Activated naive CD8-positive, alpha-beta T cell treated with anti-CD3 and anti-CD28 coated beads for 36 hours (primary cell): ENCODE measurements around the gene ANK3. TPM values are rescaled to one million over a fixed set of nuclear protein-coding genes. Genes with fewer than 3 reads are reported as not detected.
"Not testable (repeated sequence)": the region's sequence is repeated elsewhere in the genome, so short reads cannot be mapped to it uniquely, and the experiment has no call there.

Experiments used
- DNase-seq: peaks from one replicate; pipeline ENCODE4 v3.0.0; 2021
- H3K27ac Mint-ChIP-seq: one replicate; pipeline ENCODE4 v1.8.0; 2022; ENCODE audit warnings: mild to moderate bottlenecking, moderate library complexity, mixed read lengths
- H3K27me3 Mint-ChIP-seq: one replicate; pipeline ENCODE4 v1.8.0; 2022; ENCODE audit warnings: mild to moderate bottlenecking, mixed read lengths
- H3K36me3 Mint-ChIP-seq: one replicate; pipeline ENCODE4 v1.8.0; 2021; ENCODE audit warnings: mild to moderate bottlenecking, mixed read lengths
- H3K4me1 Mint-ChIP-seq: one replicate; pipeline ENCODE4 v1.8.0; 2021; ENCODE audit warnings: mixed read lengths
- H3K4me3 Mint-ChIP-seq: one replicate; pipeline ENCODE4 v1.8.0; 2022; ENCODE audit warnings: mild to moderate bottlenecking, moderate library complexity, mixed read lengths
- H3K9me3 Mint-ChIP-seq: one replicate; pipeline ENCODE4 v1.8.0; 2022; ENCODE audit warnings: mixed read lengths
- total RNA-seq, 2 experiments: library from RNA; stranded (reverse); gene quantifications; one replicate each; pipeline ENCODE4 v1.2.3, GENCODE V29; 2021

ANK3 gene
- total RNA-seq, 2 experiments from 2014 or later, result 1.3 to 1.7 TPM

- DNase-seq, result no peak
- Mint-ChIP-seq H3K27ac (no peak overlapping the region), H3K27me3 (no peaks in the 10 kb centered on the region), H3K4me3 (no peak overlapping the region), H3K4me1 (no peaks in the 10 kb centered on the region), H3K36me3 (no peaks in the 10 kb centered on the region), H3K9me3 (no peaks in the 10 kb centered on the region)
Observed at GRCh38 chr10:60299961-60300883, 89.5 kb downstream of the ANK3 start.

GRCh38 chr10:60299390-60299778 lies 90.3 kb downstream of the ANK3 start:
- no peak overlapping the region for H3K27ac Mint-ChIP-seq
- H3K4me3 Mint-ChIP-seq, result no peak overlapping the region
- H3K36me3 Mint-ChIP-seq, result no peaks in the 10 kb centered on the region
- no peaks in the 10 kb centered on the region for H3K27me3 Mint-ChIP-seq
- H3K4me1 Mint-ChIP-seq, result no peaks in the 10 kb centered on the region
- no peaks in the 10 kb centered on the region for H3K9me3 Mint-ChIP-seq
- DNase-seq, result no peak

GRCh38 chr10:60298408-60299389 lies 91.0 kb downstream of the ANK3 start:
- H3K9me3 Mint-ChIP-seq, result no peaks in the 10 kb centered on the region
- no peaks in the 10 kb centered on the region for H3K27me3 Mint-ChIP-seq
- no peak overlapping the region for H3K4me3 Mint-ChIP-seq
- DNase-seq, result no peak
- H3K27ac Mint-ChIP-seq, result no peak overlapping the region
- no peaks in the 10 kb centered on the region for H3K4me1 Mint-ChIP-seq
- no peaks in the 10 kb centered on the region for H3K36me3 Mint-ChIP-seq

- no peaks in the 10 kb centered on the region for H3K9me3 Mint-ChIP-seq
- no peak for DNase-seq
Observed at GRCh38 chr10:60296073-60296472, 93.6 kb downstream of the ANK3 start.

GRCh38 chr10:60295028-60295937 lies 94.4 kb downstream of the ANK3 start:
- H3K27ac Mint-ChIP-seq, result no peak overlapping the region
- H3K4me1 Mint-ChIP-seq, result no peaks in the 10 kb centered on the region
- H3K9me3 Mint-ChIP-seq, result no peaks in the 10 kb centered on the region
- no peak overlapping the region for H3K4me3 Mint-ChIP-seq
- no peaks in the 10 kb centered on the region for H3K27me3 Mint-ChIP-seq
- no peaks in the 10 kb centered on the region for H3K36me3 Mint-ChIP-seq
- DNase-seq, result no peak

More at GRCh38 chr10:60296073-60296472, 93.6 kb downstream of the ANK3 start:
- Mint-ChIP-seq H3K27me3 (no peaks in the 10 kb centered on the region), H3K4me1 (no peaks in the 10 kb centered on the region), H3K27ac (no peak overlapping the region), H3K4me3 (no peak overlapping the region), H3K36me3 (no peaks in the 10 kb centered on the region)

- no peaks in the 10 kb centered on the region for H3K4me1 Mint-ChIP-seq
- no peak for DNase-seq
- no peaks in the 10 kb centered on the region for H3K9me3 Mint-ChIP-seq
- H3K36me3 Mint-ChIP-seq, result no peaks in the 10 kb centered on the region
- no peak overlapping the region for H3K27ac Mint-ChIP-seq
- no peaks in the 10 kb centered on the region for H3K27me3 Mint-ChIP-seq
- H3K4me3 Mint-ChIP-seq, result no peak overlapping the region
Observed at GRCh38 chr10:60293581-60294175, 96.0 kb downstream of the ANK3 start.

GRCh38 chr10:60292998-60293397 lies 96.7 kb downstream of the ANK3 start:
- Mint-ChIP-seq H3K4me3 (no peak overlapping the region), H3K27me3 (no peaks in the 10 kb centered on the region), H3K4me1 (no peaks in the 10 kb centered on the region), H3K27ac (no peak overlapping the region), H3K36me3 (no peaks in the 10 kb centered on the region), H3K9me3 (no peaks in the 10 kb centered on the region)
- no peak for DNase-seq

- not testable (repeated sequence) for H3K27me3 Mint-ChIP-seq, H3K36me3 Mint-ChIP-seq, H3K27ac Mint-ChIP-seq, H3K4me3 Mint-ChIP-seq, H3K4me1 Mint-ChIP-seq, DNase-seq, H3K9me3 Mint-ChIP-seq
Observed at GRCh38 chr10:60292536-60292935, 97.1 kb downstream of the ANK3 start.

GRCh38 chr10:60291344-60291930 lies 98.2 kb downstream of the ANK3 start:
- Mint-ChIP-seq H3K4me3 (no peak overlapping the region), H3K27ac (no peak overlapping the region), H3K4me1 (no peaks in the 10 kb centered on the region), H3K27me3 (no peaks in the 10 kb centered on the region), H3K9me3 (no peaks in the 10 kb centered on the region), H3K36me3 (no peaks in the 10 kb centered on the region)
- no peak for DNase-seq

- Mint-ChIP-seq H3K27me3 (no peaks in the 10 kb centered on the region), H3K9me3 (no peaks in the 10 kb centered on the region), H3K36me3 (no peaks in the 10 kb centered on the region), H3K4me3 (no peak overlapping the region), H3K27ac (no peak overlapping the region), H3K4me1 (no peaks in the 10 kb centered on the region)
- no peak for DNase-seq
Observed at GRCh38 chr10:60290558-60290957, 99.1 kb downstream of the ANK3 start.

- no peak overlapping the region for H3K27ac Mint-ChIP-seq
- no peaks in the 10 kb centered on the region for H3K4me1 Mint-ChIP-seq
- H3K27me3 Mint-ChIP-seq, result no peaks in the 10 kb centered on the region
- no peak for DNase-seq
- no peak overlapping the region for H3K4me3 Mint-ChIP-seq
- H3K36me3 Mint-ChIP-seq, result no peaks in the 10 kb centered on the region
- no peaks in the 10 kb centered on the region for H3K9me3 Mint-ChIP-seq
Observed at GRCh38 chr10:60289800-60290199, 99.9 kb downstream of the ANK3 start.

GRCh38 chr10:60288256-60288655 lies 101.4 kb downstream of the ANK3 start:
- no peaks in the 10 kb centered on the region for H3K9me3 Mint-ChIP-seq
- H3K27me3 Mint-ChIP-seq, result no peaks in the 10 kb centered on the region
- DNase-seq, result no peak
- H3K4me1 Mint-ChIP-seq, result no peaks in the 10 kb centered on the region
- no peak overlapping the region for H3K27ac Mint-ChIP-seq
- no peaks in the 10 kb centered on the region for H3K36me3 Mint-ChIP-seq
- no peak overlapping the region for H3K4me3 Mint-ChIP-seq

GRCh38 chr10:60286559-60286958 lies 103.1 kb downstream of the ANK3 start:
- Mint-ChIP-seq H3K4me1 (no peaks in the 10 kb centered on the region), H3K27me3 (no peaks in the 10 kb centered on the region), H3K36me3 (no peaks in the 10 kb centered on the region), H3K9me3 (no peaks in the 10 kb centered on the region), H3K4me3 (no peak overlapping the region), H3K27ac (no peak overlapping the region)
- DNase-seq, result no peak

- Mint-ChIP-seq H3K27me3 (no peaks in the 10 kb centered on the region), H3K36me3 (no peaks in the 10 kb centered on the region), H3K27ac (no peak overlapping the region), H3K4me3 (no peak overlapping the region), H3K4me1 (no peaks in the 10 kb centered on the region), H3K9me3 (no peaks in the 10 kb centered on the region)
- no peak for DNase-seq
Observed at GRCh38 chr10:60283397-60283796, 106.3 kb downstream of the ANK3 start.
